Natural killer cell (primary cell): ENCODE results near the gene PRDX1. TPM values are rescaled to one million over a fixed set of nuclear protein-coding genes. Genes with fewer than 3 reads are reported as not detected.

Source experiments
- ATAC-seq, 3 donors: fragments of 150-1000 bp in 2 of 3; fragments of 200-7000 bp in 1 of 3; cut with Tn5 transposase; 1 replicate in 1 of 3; 2 replicates in 2 of 3; pipeline ENCODE4 v1.10.0; 2021; ENCODE audit warnings: mild to moderate bottlenecking in 2 of 3, moderate library complexity in 2 of 3
- DNase-seq, 2 donors: peaks; one replicate each; pipeline versions ENCODE4 v3.0.0 to v3.0.0-alpha.2; 2013 to 2021; ENCODE audit warnings: mixed read lengths in 1 of 2
- H3K27ac ChIP-seq: one replicate; pipeline ENCODE4 v1.5.1; 2013; ENCODE audit warnings: mild to moderate bottlenecking, low read length
- H3K27me3 ChIP-seq: one replicate; pipeline ENCODE4 v1.6.1; 2013; ENCODE audit warnings: low read length; ENCODE audit not compliant: control insufficient read depth, insufficient read depth
- H3K36me3 ChIP-seq: one replicate; pipeline ENCODE4 v1.6.1; 2013; ENCODE audit warnings: low read length; ENCODE audit not compliant: control insufficient read depth, insufficient read depth
- H3K4me1 ChIP-seq: one replicate; pipeline ENCODE4 v1.6.1; 2013; ENCODE audit warnings: low read length; ENCODE audit not compliant: control insufficient read depth, insufficient read depth
- H3K4me3 ChIP-seq: one replicate; pipeline ENCODE4 v1.5.1; 2013; ENCODE audit warnings: low read length
- H3K9me3 ChIP-seq: one replicate; pipeline ENCODE4 v1.6.1; 2013; ENCODE audit warnings: low read length; ENCODE audit not compliant: control insufficient read depth, insufficient read depth
- H3K27ac Mint-ChIP-seq, 2 donors: one replicate each; pipeline ENCODE4 v1.8.0; 2022; ENCODE audit warnings: mild to moderate bottlenecking in 2 of 2, mixed read lengths in 2 of 2, moderate library complexity in 1 of 2
- H3K27me3 Mint-ChIP-seq, 2 donors: one replicate each; pipeline ENCODE4 v1.8.0; 2022; ENCODE audit warnings: low read depth in 2 of 2, mixed read lengths in 2 of 2
- H3K36me3 Mint-ChIP-seq: one replicate; pipeline ENCODE4 v1.8.0; 2022; ENCODE audit warnings: mixed read lengths
- H3K4me1 Mint-ChIP-seq, 2 donors: one replicate each; pipeline ENCODE4 v1.8.0; 2022; ENCODE audit warnings: mixed read lengths in 2 of 2
- H3K4me3 Mint-ChIP-seq: one replicate; pipeline ENCODE4 v1.8.0; 2022; ENCODE audit warnings: mild to moderate bottlenecking, moderate library complexity, mixed read lengths
- H3K9me3 Mint-ChIP-seq, 2 donors: one replicate each; pipeline ENCODE4 v1.8.0; 2022; ENCODE audit warnings: mixed read lengths in 2 of 2
- CTCF ChIP-seq: fragments of 200-600 bp; IDR thresholded peaks from one replicate; pipeline ENCODE4 v1.8.0; 2022; ENCODE audit warnings: antibody characterized with exemption
- WGBS: methylation state at CpG from one replicate; pipeline ENCODE4 v1.1.7; 2013; ENCODE audit warnings: missing lambda C conversion rate; ENCODE audit not compliant: insufficient coverage; 5-methylcytosine and 5-hydroxymethylcytosine counted together
- intact Hi-C: fragments of 100-400 bp; cut with micrococcal nuclease; formaldehyde crosslinking; loops from one replicate; pipeline ENCODE4 v1.14.2; 2022
- total RNA-seq, 4 donors: library from RNA; stranded (reverse); fragments of 120-200 nt in 1 of 4; gene quantifications; one replicate each; pipeline versions ENCODE4 v1.2.3 to v1.2.4, GENCODE V29; 2013 to 2022

The PRDX1 gene
- total RNA-seq, 3 donors from 2014 or later (not counting 1 experiment from before 2014, with no cell fraction given) = 24.8 to 39.1 (median 30.6) TPM

- H3K27ac Mint-ChIP-seq = no peak overlapping the region
- ATAC-seq = no peak
These were observed 14.5 kb upstream of the PRDX1 start for GRCh38 chr1:45535988-45536766.

GRCh38 chr1:45531873-45532272, 10.2 kb upstream of the PRDX1 start:
- 53% methylated on average over 5 of the region's 5 CpGs for WGBS
- intact Hi-C loops = no loop called here
- Mint-ChIP-seq H3K27me3 (peaks cover 8 to 16% of the 10 kb centered on the region in 2 donors), H3K9me3 (no peaks in the 10 kb centered on the region), H3K4me3 (no peak overlapping the region), H3K4me1 (no peaks in the 10 kb centered on the region), H3K36me3 (no peaks in the 10 kb centered on the region), H3K27ac (no peak overlapping the region)
- Histone ChIP-seq H3K9me3 (no peaks in the 10 kb centered on the region), H3K4me3 (no peak overlapping the region), H3K4me1 (no peaks in the 10 kb centered on the region), H3K36me3 (no peaks in the 10 kb centered on the region), H3K27me3 (no peaks in the 10 kb centered on the region), H3K27ac (no peak overlapping the region)
- ATAC-seq (no peak), DNase-seq (no peak)
- no peak for TF ChIP-seq CTCF

More at GRCh38 chr1:45535988-45536766, 14.5 kb upstream of the PRDX1 start:
- H3K27me3 ChIP-seq = peaks cover 3% of the 10 kb centered on the region
- H3K36me3 Mint-ChIP-seq = no peaks in the 10 kb centered on the region
- WGBS = 85% methylated on average over 5 of the region's 6 CpGs
- DNase-seq = no peak
- H3K27ac ChIP-seq = no peak overlapping the region
- no peak overlapping the region for H3K4me3 ChIP-seq
- no peaks in the 10 kb centered on the region for H3K4me1 ChIP-seq
- H3K36me3 ChIP-seq = no peaks in the 10 kb centered on the region
- H3K27me3 Mint-ChIP-seq = peaks cover 21 to 31% of the 10 kb centered on the region in 2 donors
- no peaks in the 10 kb centered on the region for H3K9me3 Mint-ChIP-seq
- H3K9me3 ChIP-seq = no peaks in the 10 kb centered on the region
- TF ChIP-seq CTCF = no peak
- H3K4me3 Mint-ChIP-seq = no peak overlapping the region
- intact Hi-C loops = no loop called here
- no peaks in the 10 kb centered on the region for H3K4me1 Mint-ChIP-seq

- Mint-ChIP-seq H3K27ac (no peak overlapping the region), H3K4me1 (no peaks in the 10 kb centered on the region), H3K4me3 (no peak overlapping the region), H3K27me3 (peaks cover 10 to 12% of the 10 kb centered on the region in 2 donors), H3K9me3 (no peaks in the 10 kb centered on the region), H3K36me3 (no peaks in the 10 kb centered on the region)
- H3K27ac ChIP-seq = no peak overlapping the region
- no peaks in the 10 kb centered on the region for H3K4me1 ChIP-seq
- intact Hi-C loops = no loop called here
- WGBS = 96% methylated on average over 7 of the region's 11 CpGs
- no peaks in the 10 kb centered on the region for H3K9me3 ChIP-seq
- DNase-seq (no peak), ATAC-seq (no peak)
- H3K4me3 ChIP-seq = no peak overlapping the region
- no peak for TF ChIP-seq CTCF
- no peaks in the 10 kb centered on the region for H3K36me3 ChIP-seq
- H3K27me3 ChIP-seq = no peaks in the 10 kb centered on the region
These were observed 9.0 kb upstream of the PRDX1 start for GRCh38 chr1:45530632-45531135.
